Measurements from ENCODE around the gene RASEF.

Gene RASEF

GRCh38 chr9:82998409-82998808 is 64.5 kb downstream of the RASEF start:
- no peak overlapping the region for H3K4me3 ChIP-seq (ENCODE audit: extremely low read depth, insufficient read depth, low read length, poor library complexity, severe bottlenecking)
- H3K9me3 ChIP-seq (ENCODE audit: control insufficient read depth, low read length), result no peaks in the 10 kb centered on the region
- H3K36me3 ChIP-seq (ENCODE audit: control insufficient read depth, insufficient read depth, low read length), result no peaks in the 10 kb centered on the region
- WGBS, 2 experiments (ENCODE audit: insufficient coverage in 2 of 2), result 57 to 75% methylated on average over 1 of the region's 2 CpGs
- no peaks in the 10 kb centered on the region for H3K4me1 ChIP-seq (ENCODE audit: control insufficient read depth, insufficient read depth, low read length, poor library complexity, severe bottlenecking)
- no peak overlapping the region for H3K27ac ChIP-seq (ENCODE audit: low read depth, low read length, severe bottlenecking)

GRCh38 chr9:82997476-82998140 is 65.3 kb downstream of the RASEF start:
- 95 to 98% methylated on average over 4 of the region's 6 CpGs for WGBS, 2 experiments (ENCODE audit: insufficient coverage in 2 of 2)
- H3K27ac ChIP-seq (ENCODE audit: low read depth, low read length, severe bottlenecking), result no peak overlapping the region
- H3K4me3 ChIP-seq (ENCODE audit: extremely low read depth, insufficient read depth, low read length, poor library complexity, severe bottlenecking), result no peak overlapping the region
- no peaks in the 10 kb centered on the region for H3K4me1 ChIP-seq (ENCODE audit: control insufficient read depth, insufficient read depth, low read length, poor library complexity, severe bottlenecking)
- no peaks in the 10 kb centered on the region for H3K9me3 ChIP-seq (ENCODE audit: control insufficient read depth, low read length)
- H3K36me3 ChIP-seq (ENCODE audit: control insufficient read depth, insufficient read depth, low read length), result no peaks in the 10 kb centered on the region

- no peaks in the 10 kb centered on the region for H3K9me3 ChIP-seq (ENCODE audit: control insufficient read depth, low read length)
- no peaks in the 10 kb centered on the region for H3K4me1 ChIP-seq (ENCODE audit: control insufficient read depth, insufficient read depth, low read length, poor library complexity, severe bottlenecking)
- no peak overlapping the region for H3K27ac ChIP-seq (ENCODE audit: low read depth, low read length, severe bottlenecking)
- H3K36me3 ChIP-seq (ENCODE audit: control insufficient read depth, insufficient read depth, low read length), result no peaks in the 10 kb centered on the region
- H3K4me3 ChIP-seq (ENCODE audit: extremely low read depth, insufficient read depth, low read length, poor library complexity, severe bottlenecking), result no peak overlapping the region
- 84 to 95% methylated on average over 2 to 3 of the region's 4 CpGs for WGBS, 2 experiments (ENCODE audit: insufficient coverage in 2 of 2)
Observed at GRCh38 chr9:82996941-82997340, 66.0 kb downstream of the RASEF start.

- 89 to 92% methylated on average over 5 to 7 of the region's 8 CpGs for WGBS, 2 experiments (ENCODE audit: insufficient coverage in 2 of 2)
- no peaks in the 10 kb centered on the region for H3K36me3 ChIP-seq (ENCODE audit: control insufficient read depth, insufficient read depth, low read length)
- H3K4me3 ChIP-seq (ENCODE audit: extremely low read depth, insufficient read depth, low read length, poor library complexity, severe bottlenecking), result no peak overlapping the region
- no peaks in the 10 kb centered on the region for H3K4me1 ChIP-seq (ENCODE audit: control insufficient read depth, insufficient read depth, low read length, poor library complexity, severe bottlenecking)
- no peak overlapping the region for H3K27ac ChIP-seq (ENCODE audit: low read depth, low read length, severe bottlenecking)
- H3K9me3 ChIP-seq (ENCODE audit: control insufficient read depth, low read length), result no peaks in the 10 kb centered on the region
Observed at GRCh38 chr9:82993856-82994605, 68.9 kb downstream of the RASEF start.

- Histone ChIP-seq H3K4me1 (ENCODE audit: control insufficient read depth, insufficient read depth, low read length, poor library complexity, severe bottlenecking) (no peaks in the 10 kb centered on the region), H3K9me3 (ENCODE audit: control insufficient read depth, low read length) (no peaks in the 10 kb centered on the region), H3K4me3 (ENCODE audit: extremely low read depth, insufficient read depth, low read length, poor library complexity, severe bottlenecking) (no peak overlapping the region), H3K27ac (ENCODE audit: low read depth, low read length, severe bottlenecking) (no peak overlapping the region), H3K36me3 (ENCODE audit: control insufficient read depth, insufficient read depth, low read length) (no peaks in the 10 kb centered on the region)
- 89 to 100% methylated on average over 2 of the region's 2 CpGs for WGBS, 2 experiments (ENCODE audit: insufficient coverage in 2 of 2)
Observed at GRCh38 chr9:82991671-82992070, 71.3 kb downstream of the RASEF start.

GRCh38 chr9:82989929-82990328 is 73.0 kb downstream of the RASEF start:
- H3K9me3 ChIP-seq (ENCODE audit: control insufficient read depth, low read length), result no peaks in the 10 kb centered on the region
- no peaks in the 10 kb centered on the region for H3K4me1 ChIP-seq (ENCODE audit: control insufficient read depth, insufficient read depth, low read length, poor library complexity, severe bottlenecking)
- no peak overlapping the region for H3K4me3 ChIP-seq (ENCODE audit: extremely low read depth, insufficient read depth, low read length, poor library complexity, severe bottlenecking)
- H3K27ac ChIP-seq (ENCODE audit: low read depth, low read length, severe bottlenecking), result no peak overlapping the region
- no peaks in the 10 kb centered on the region for H3K36me3 ChIP-seq (ENCODE audit: control insufficient read depth, insufficient read depth, low read length)
- 83% methylated on average over 1 of the region's 4 CpGs; no CpG with 5 or more reads in 1 of the 2 experiments for WGBS, 2 experiments (ENCODE audit: insufficient coverage in 2 of 2)

- H3K27ac ChIP-seq (ENCODE audit: low read depth, low read length, severe bottlenecking), result no peak overlapping the region
- H3K36me3 ChIP-seq (ENCODE audit: control insufficient read depth, insufficient read depth, low read length), result no peaks in the 10 kb centered on the region
- WGBS, 2 experiments (ENCODE audit: insufficient coverage in 2 of 2), result 76 to 89% methylated on average over 6 to 7 of the region's 9 CpGs
- no peaks in the 10 kb centered on the region for H3K4me1 ChIP-seq (ENCODE audit: control insufficient read depth, insufficient read depth, low read length, poor library complexity, severe bottlenecking)
- H3K9me3 ChIP-seq (ENCODE audit: control insufficient read depth, low read length), result no peaks in the 10 kb centered on the region
- H3K4me3 ChIP-seq (ENCODE audit: extremely low read depth, insufficient read depth, low read length, poor library complexity, severe bottlenecking), result no peak overlapping the region
Observed at GRCh38 chr9:82988488-82988887, 74.5 kb downstream of the RASEF start.

GRCh38 chr9:82987370-82988189 is 75.4 kb downstream of the RASEF start:
- Histone ChIP-seq H3K27ac (ENCODE audit: low read depth, low read length, severe bottlenecking) (no peak overlapping the region), H3K36me3 (ENCODE audit: control insufficient read depth, insufficient read depth, low read length) (no peaks in the 10 kb centered on the region), H3K9me3 (ENCODE audit: control insufficient read depth, low read length) (no peaks in the 10 kb centered on the region), H3K4me3 (ENCODE audit: extremely low read depth, insufficient read depth, low read length, poor library complexity, severe bottlenecking) (no peak overlapping the region), H3K4me1 (ENCODE audit: control insufficient read depth, insufficient read depth, low read length, poor library complexity, severe bottlenecking) (no peaks in the 10 kb centered on the region)
- 89 to 100% methylated on average over 1 to 3 of the region's 5 CpGs for WGBS, 2 experiments (ENCODE audit: insufficient coverage in 2 of 2)

GRCh38 chr9:82981552-82981951 is 81.4 kb downstream of the RASEF start:
- H3K4me1 ChIP-seq (ENCODE audit: control insufficient read depth, insufficient read depth, low read length, poor library complexity, severe bottlenecking), result no peaks in the 10 kb centered on the region
- no CpG with 5 or more reads among the region's 1 CpG for WGBS, 2 experiments (ENCODE audit: insufficient coverage in 2 of 2)
- H3K27ac ChIP-seq (ENCODE audit: low read depth, low read length, severe bottlenecking), result no peak overlapping the region
- no peak overlapping the region for H3K4me3 ChIP-seq (ENCODE audit: extremely low read depth, insufficient read depth, low read length, poor library complexity, severe bottlenecking)
- no peaks in the 10 kb centered on the region for H3K9me3 ChIP-seq (ENCODE audit: control insufficient read depth, low read length)
- no peaks in the 10 kb centered on the region for H3K36me3 ChIP-seq (ENCODE audit: control insufficient read depth, insufficient read depth, low read length)

- H3K4me1 ChIP-seq (ENCODE audit: control insufficient read depth, insufficient read depth, low read length, poor library complexity, severe bottlenecking), result peaks cover 3% of the 10 kb centered on the region
- no peaks in the 10 kb centered on the region for H3K9me3 ChIP-seq (ENCODE audit: control insufficient read depth, low read length)
- 83 to 100% methylated on average over 3 to 5 of the region's 6 CpGs for WGBS, 2 experiments (ENCODE audit: insufficient coverage in 2 of 2)
- H3K36me3 ChIP-seq (ENCODE audit: control insufficient read depth, insufficient read depth, low read length), result no peaks in the 10 kb centered on the region
- H3K4me3 ChIP-seq (ENCODE audit: extremely low read depth, insufficient read depth, low read length, poor library complexity, severe bottlenecking), result no peak overlapping the region
- no peak overlapping the region for H3K27ac ChIP-seq (ENCODE audit: low read depth, low read length, severe bottlenecking)
Observed at GRCh38 chr9:82975176-82975575, 87.8 kb downstream of the RASEF start.
